Left ventricle myocardium superior (tissue), 1 donor: ENCODE results near the gene FNBP1L. TPM values are rescaled to one million over a fixed set of nuclear protein-coding genes. Genes with fewer than 3 reads are reported as not detected.
"Not testable (repeated sequence)": the region's sequence is repeated elsewhere in the genome, so short reads cannot be mapped to it uniquely, and the experiment has no call there.

Source experiments
- ATAC-seq: fragments of 200-7000 bp; cut with Tn5 transposase; one replicate; pipeline ENCODE4 v1.9.1; 2020; ENCODE audit warnings: mild to moderate bottlenecking, moderate library complexity
- DNase-seq: peaks from one replicate; pipeline ENCODE4 v3.0.0-alpha.2; 2020
- intact Hi-C: fragments of 100-400 bp; cut with micrococcal nuclease; formaldehyde crosslinking; loops from one replicate; pipeline ENCODE4 v1.11.0; 2022
- total RNA-seq: library from RNA; stranded (reverse); fragmentation: NEBNext Ultra II Directional; extraction: Animal tissue kit (Norgen Biotek cat#: 25700); gene quantifications from one replicate; pipeline ENCODE4 v1.2.1, GENCODE V29; 2021
- donor health status: DM: no; HTN: yes; CAD: no; lungs with severe emphysema.

FNBP1L gene
- total RNA-seq, 1 donor from 2014 or later: 23.6 TPM

DNA sequence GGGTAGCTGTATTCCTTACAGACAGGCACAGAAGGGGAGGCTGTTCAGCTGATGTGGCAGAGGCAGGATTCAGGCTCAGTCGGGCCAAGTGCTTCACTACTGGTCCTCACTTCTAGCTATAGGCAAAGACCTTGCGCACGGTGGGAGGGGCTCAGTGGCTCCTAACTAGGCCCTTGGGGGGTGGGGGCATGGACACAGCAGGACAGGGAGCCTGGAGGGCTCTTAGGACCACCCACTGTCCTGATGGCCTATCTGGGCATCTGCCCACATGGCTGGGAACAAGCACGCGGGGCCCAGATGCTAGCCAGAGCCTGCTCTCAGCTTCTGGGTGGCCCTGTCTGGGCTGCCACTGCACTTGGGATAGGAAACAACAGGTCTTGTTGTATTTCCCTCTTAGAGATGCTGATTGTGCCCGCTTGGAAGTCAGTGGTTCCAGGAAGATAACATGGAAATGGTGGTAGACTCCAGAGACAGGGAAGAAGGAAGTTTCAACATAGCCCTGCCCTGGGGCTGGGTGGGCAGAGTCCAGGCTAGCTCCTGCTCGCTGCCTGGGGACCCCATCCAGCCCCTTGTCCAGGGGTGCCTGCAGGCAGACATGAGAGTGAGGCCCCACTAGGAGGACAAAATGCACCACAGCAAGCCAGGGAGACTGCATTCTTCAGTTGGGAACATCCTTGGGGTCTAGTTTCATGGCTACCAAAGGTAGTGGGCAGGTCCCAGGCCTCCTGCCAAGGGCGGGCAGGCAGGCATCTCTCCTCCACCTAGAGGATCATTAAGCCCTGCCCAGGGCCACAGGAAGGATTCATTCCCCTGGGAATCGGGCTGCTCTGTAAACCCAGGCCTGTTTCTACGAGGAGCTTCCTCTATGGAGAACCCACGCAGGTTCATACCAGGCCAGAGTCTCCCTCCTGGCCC, 131.2 kb downstream of the FNBP1L start:
- intact Hi-C loops: no loop called here
- ATAC-seq (no peak), DNase-seq (no peak)

DNA sequence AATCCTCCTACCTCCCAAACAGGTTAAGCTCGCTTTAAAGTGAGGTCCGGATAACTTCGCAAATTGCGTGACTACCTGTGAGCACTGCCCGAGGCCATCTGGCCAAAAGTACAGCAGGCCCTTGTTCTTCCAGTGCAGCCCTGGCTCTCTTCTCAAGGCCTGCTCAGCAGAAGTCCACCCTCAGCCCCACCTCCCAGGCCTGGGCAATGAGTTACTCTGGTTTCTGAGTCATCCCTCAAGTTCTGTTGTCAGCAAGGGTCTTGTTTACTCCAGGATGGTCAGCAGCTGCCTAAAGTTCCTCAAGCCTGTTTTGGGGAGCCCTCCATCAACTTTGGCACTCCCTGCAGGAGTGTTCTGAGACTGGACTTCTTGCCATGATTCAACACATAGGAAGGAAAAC, 132.0 kb downstream of the FNBP1L start:
- DNase-seq (peak; percentile 69), ATAC-seq (peak; percentile 53)
- intact Hi-C loops: no loop called here

DNA sequence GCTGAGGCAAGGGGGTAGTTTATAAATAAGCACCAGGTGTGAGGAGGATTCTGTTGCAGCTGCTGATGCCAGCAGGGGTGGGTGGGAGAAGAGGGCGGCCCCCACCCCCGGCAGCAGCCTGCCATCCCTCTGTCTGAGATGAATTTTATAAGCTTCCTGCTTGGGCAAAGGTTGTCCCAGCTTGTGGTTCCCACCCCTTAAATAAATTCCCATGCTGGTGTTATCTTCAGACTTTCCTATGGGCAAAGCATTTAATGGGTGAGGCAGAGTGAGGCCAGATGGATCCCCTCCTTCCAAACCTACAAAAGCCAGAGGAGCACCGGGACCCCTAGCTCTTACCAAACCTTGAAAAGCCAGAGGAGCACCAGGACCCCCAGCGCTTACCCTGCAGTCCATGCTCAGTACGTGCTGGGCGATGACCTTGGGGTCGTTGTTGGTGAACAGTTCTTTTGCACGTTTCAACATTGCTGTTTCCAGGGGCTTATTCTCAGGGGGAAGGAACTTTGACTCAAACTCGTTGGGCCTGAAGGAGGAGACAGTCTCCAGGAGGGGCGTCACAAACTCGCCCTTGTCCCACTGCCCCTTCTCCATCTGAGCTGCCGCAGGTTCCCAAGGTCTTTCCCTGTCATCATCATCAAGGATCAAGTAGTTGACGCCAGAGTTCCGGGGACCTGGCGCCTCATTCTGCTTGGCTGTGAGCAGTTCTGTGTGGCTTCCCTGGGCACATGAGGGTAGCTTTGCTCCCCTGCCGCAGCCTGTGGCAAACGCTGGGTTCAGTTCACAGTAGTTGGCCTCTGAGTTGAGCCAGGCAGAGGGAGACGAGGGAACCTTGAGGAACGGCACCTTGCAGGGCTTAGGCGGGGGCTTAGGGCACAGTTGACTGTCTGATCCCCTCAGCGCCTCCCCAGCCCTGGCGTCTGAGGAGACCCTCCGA, 134.3 kb downstream of the FNBP1L start:
- ATAC-seq (no peak), DNase-seq (no peak)

DNA sequence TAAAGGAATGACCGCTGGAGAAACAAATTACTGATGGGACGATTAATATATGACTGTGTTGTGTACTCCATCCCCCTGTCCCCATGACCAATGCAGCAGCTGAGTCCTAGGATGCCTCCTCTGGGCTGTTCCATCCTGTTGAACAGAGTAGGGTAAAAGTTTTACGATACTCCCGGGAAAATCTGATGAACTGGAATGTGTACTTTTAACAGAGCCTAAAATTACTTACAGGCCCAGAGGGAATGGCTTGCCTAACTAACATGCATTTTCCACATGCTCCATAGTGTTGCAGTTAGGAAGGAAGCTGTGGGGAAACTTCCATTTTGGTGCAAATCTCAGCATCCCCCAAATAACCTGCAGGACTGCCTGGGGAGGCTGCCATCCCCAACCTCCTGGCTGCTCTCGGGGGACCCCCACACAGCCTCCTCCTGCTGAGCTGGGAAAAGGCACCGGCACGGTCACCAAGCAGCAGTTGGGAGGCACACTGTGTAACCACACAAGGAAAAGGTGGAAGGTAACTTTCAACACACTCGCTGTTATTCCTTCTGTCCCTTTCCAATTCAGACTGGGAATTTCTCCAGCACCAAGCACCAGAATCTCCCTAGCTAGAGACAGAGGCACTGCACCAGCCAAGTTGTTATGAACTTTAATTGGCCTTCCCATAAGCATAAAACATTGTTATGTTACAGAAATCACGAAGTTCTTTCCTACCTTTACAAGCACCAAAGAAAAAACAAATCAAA, 136.5 kb downstream of the FNBP1L start:
- ATAC-seq (peak; percentile 75), DNase-seq (no peak)
- intact Hi-C loops: no loop called here

More for the DNA sequence above, 134.3 kb downstream of the FNBP1L start:
- intact Hi-C loops: no loop called here

DNA sequence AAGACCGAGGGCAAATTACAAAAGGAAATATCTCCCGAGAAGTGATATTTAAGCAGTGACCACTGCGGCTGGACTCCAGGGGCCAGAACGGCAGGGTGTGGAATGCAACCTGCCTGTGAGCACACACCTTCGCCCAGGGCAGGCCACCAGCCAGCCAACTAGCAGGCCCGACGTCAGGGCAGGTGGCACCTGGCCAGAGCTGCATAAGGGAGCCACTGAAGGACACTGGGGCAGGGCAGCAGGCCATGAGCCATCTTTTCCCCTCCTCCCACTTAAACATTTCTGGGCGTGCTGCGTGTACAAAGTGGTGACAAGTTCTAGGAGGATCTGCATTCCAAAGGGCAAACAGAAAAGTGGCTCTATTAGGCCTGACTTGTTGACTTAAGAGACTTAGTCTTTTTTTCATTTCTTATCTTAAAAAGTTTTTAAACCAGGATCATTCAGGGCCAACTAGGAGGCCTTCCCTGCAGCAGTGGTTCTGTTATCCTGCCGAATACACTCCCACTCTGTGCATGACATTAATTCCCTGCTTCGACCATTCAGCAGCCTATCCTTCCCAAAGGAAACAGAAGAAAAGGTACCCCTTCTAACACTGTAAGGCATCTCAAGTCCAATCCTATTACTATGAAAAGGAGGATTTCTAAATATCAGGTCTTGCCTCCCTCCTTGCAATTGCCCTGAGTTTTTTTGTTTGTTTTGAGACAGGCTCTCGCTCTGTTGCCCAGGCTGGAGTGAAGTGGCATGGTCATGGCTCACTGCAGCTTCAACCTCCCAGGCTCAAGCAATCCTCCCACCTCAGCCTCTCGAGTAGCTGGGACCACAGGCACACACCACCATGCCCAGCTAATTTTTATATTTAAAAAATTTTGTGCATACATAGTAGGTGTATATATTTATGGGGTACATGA, 137.4 kb downstream of the FNBP1L start:
- ATAC-seq (peak; percentile 91), DNase-seq (peak; percentile 96)
- intact Hi-C loops: no loop called here

DNA sequence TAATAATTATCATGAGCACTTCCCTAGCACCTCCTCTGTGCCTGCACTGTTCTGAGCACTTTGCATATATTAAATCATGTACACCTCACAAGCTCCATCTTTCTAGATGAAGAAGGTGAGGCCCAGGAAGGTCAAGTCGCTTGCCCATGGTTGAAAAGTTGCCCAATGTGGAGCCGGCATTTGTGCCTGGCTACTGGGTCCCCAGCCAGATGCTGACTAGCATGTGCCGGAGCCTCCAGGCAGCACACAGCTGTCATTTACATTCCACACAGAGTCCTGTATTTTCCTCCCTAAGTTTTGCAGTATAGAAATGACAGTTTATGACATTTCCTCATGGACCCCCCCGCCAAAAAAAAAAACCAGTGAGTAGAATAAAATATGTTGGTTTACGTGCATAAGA, 139.4 kb downstream of the FNBP1L start:
- no peak for ATAC-seq
- intact Hi-C loops: no loop called here
- DNase-seq: no peak

DNA sequence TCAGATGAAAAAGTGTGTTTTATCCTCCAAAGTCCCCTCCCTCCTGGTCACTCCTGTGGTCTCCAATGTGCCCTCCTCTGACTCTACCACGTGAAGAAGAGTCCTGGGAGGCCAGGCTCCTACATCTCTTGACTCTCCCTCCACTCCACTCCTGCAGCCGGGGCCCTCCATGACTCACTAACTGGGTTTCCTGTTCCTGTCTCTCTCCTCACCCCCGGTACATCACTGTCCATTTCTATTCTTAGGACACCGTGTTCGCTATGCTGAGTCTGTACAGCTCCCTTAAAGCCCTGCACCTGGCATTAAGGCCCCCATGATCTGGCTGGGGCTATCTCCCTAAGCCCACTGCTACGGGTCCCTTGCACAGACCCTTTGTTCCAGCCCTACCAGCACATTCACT, 140.3 kb downstream of the FNBP1L start:
- ATAC-seq: no peak
- intact Hi-C loops: no loop called here
- no peak for DNase-seq

DNA sequence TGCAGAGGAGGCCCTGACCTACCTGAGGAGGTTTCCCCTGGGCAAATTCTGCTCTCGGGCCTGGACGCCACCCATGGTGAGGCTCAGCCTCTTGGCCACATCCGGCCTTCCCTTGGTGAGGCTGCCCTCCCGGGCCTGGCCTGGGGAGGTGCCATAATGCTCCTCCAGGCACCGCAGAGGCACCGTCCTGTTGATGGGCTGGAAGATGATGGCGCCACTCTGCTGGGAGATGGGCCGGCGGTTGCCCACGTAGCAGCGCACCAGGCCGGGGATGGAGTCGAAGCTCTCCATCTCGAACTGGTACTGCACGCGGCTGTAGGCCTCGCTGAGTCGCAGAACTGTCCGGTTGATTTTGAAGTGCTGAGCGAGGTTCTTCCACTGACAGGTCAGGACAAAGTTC, 141.0 kb downstream of the FNBP1L start:
- intact Hi-C loops: no loop called here
- DNase-seq (no peak), ATAC-seq (no peak)

DNA sequence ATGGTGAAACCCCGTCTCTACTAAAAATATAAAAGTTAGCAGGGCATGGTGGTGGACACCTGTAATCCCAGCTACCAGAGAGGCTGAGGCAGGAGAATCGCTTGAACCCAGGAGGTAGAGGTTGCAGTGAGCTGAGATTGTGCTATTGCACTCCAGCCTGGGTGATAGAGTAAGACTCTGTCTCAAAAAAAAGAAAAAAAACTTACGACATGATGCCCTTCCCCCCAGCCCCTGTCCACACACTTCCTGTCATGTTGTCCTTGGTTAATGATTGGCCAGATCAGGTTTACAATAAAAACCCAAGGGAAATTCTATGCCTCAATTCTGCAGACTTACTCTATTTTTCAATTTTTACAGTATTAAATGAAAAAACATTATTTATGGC, 143.4 kb downstream of the FNBP1L start:
- DNase-seq, intact Hi-C loops, ATAC-seq: not testable (repeated sequence)

DNA sequence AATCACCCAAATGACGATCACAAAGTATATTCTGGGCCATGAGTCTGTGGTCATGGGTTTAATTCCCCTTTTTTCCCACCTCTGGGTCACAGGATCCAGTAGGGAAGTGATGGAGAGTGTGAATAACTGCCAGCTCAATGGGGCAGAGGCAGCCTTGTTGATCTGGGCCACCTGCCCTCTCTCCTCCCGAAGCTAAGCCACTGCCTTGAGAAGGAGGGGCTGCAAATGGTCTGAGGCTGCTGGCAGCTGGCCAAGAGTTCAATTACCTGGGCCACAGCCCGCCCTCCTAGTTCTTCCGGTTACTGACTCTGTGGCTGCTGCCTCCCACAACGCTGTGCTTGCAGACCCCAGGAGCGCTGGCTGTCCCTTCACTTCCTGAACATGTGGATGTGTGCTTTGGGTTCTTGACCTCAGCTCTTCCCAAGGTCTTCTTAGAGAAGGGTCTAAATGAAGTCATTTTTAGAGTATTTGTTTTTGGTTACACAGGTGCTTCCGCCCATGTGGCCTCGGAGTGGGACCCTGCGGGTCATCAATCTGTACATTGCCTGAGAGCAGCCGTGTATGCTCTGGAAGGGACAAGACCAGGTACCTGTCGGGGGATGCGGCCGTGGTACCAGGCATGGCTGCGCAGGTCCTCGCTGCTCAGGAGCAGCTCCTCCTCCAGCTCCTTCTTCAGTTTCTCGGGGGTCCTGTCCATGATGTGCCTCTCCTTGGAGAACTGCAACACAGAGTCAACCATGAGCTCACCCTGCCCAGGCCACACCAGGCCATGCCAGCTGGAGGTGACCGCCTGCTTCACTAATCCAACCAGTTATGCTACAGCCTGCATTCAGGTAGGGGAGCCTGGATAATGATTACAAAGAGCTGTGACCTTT, 144.0 kb downstream of the FNBP1L start:
- intact Hi-C loops: no loop called here
- ATAC-seq (no peak), DNase-seq (no peak)

DNA sequence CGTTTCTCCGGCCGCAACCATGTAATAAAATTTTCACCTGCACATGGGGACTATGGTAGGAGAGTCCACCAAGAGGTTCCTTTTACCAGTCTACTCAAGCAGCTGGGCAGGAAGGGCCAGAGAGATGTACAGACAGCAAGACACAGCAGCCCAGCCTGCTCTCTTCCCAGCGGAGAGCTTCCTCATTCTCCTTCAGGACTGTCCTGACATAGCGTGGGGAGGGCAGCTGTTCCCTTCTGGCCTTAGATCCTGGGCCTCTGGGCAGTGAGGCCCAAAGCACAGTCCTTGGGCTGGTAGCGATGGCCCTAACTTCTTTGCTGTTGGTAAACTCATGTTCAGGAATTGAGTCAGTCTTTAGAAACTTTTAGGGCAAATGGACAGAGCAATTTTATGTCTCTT, 144.6 kb downstream of the FNBP1L start:
- intact Hi-C loops: no loop called here
- ATAC-seq: peak; percentile 43
- DNase-seq: no peak

DNA sequence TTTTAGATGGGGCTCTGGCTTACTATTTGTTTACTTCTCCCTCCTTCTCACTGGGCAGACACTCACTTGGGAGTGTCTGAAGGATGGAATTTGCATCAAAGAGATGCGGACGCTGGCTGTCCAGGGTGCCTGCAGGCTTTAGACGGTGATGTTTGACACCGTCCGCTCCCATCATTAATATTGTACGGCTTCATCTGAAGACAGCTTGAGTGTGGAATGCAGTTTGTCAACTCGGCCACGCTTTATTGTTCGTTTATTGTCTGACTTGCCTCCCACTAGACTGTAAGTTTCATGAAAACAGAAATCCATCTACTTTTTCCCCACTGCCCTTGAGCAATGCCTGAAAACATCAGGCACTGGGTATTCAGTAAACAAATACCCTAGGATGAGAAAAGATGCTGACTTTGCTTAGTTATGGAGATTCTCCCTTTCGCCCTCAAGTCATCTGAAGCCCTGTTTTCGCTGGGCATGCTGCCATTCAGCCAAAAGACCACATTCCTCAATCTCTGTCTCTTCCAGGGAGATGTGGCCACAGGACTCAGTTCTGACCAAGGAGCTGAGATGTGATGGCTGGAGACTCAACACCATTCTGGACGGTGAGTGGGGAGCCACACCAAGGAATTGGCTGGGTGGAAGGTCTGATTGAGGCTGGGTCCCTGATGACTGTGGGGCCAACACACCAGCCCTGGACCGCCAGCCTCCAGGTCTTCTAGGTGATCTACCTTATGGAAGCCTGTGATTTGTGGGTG, 146.1 kb downstream of the FNBP1L start:
- intact Hi-C loops: no loop called here
- no peak for ATAC-seq

DNA sequence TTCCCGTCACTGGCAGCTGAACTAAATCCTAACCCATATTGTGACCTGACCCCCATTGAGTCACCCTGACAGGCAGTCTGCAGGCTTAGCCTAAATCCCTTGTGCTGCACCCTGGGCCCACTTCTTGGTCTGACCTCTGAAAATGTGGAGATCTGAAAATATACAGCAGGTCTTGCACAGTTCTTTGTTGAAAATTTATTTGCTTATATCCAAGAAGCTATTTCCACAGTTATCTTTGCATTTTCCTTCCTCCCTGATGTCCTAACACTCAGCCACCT, 146.6 kb downstream of the FNBP1L start:
- ATAC-seq (no peak), DNase-seq (no peak)
- intact Hi-C loops: no loop called here

More for the DNA sequence above, 146.1 kb downstream of the FNBP1L start:
- DNase-seq: no peak

DNA sequence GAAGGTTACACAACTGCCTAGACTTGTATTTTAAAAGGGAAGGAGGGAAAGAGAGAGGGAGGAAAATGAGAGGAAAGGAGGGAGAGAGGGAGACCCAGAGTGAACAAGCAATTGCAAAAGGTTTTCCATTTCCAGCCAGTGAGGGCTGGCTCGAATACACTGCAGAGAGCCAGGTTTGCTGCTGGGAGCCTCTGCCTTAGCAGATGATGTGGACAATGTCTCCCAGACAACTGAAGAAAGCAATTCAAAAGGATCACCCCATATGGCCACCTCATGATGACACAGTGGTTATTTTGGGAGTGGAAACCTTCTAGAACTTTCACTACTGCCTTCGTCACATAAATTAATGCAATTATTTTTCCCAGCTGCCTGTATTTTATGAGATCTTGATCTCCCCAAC, 147.3 kb downstream of the FNBP1L start:
- ATAC-seq (no peak), DNase-seq (no peak)
- intact Hi-C loops: no loop called here

DNA sequence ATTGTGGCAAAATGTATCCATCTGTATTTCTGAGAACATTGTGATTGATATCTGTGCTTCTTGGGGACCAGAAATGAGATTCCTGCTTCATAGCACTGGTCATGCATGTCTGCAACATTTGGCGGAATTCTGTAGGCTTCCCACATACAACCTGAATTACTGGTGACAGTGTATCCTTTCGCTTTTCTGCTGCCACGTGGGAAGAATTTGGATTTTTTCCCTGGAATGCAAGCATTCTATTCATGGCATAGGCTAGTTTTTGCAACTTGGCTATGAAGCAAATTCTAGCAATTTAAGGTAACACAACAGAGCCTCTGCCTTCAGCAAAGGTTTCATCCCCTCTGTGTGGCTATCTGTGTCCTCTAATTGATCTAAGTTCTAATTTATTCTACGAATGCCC, 147.8 kb downstream of the FNBP1L start:
- intact Hi-C loops: no loop called here
- DNase-seq (no peak), ATAC-seq (no peak)

DNA sequence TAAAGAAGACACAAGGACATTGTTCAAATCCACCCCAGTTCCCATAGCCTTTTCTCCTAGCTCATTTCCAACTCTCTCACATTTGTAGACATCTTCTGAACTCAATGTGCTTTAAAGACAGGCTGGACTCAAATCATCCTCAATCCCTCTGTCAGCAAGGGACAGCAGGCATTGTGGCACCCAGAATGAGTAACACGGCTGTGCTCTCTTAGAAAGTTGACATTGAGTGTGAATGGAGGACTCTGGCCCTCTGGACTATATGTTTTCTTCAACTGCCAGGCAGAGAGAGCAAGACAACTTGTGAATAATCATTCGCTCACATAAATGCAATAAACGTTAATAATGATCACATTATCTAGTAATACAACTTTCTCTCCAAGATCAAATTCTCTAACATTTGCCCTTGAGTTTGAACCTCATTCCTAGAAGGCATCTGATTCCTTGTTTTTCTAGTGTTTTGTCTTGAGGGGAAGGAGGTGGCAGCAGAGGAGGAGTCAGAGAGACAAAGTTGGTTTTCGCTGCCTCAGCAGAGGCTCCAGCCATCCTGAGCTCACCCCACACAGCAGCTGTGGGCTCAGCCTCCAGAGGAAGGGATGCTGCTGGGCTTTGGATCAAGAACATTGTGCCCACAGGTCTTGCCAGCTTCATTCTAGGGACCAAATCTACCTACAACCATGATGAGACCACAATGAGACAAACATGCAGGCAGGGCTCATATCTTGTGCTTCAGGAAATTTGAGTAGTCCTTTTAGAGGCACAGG, 148.6 kb downstream of the FNBP1L start:
- intact Hi-C loops: no loop called here

More for the DNA sequence above, 148.6 kb downstream of the FNBP1L start:
- DNase-seq (no peak), ATAC-seq (no peak)
